ENCODE data around the gene REPS2.

GRCh38 chrX:16997313-16997712, 50.9 kb downstream of the REPS2 start:
- TF ChIP-seq EZH2 (IDR thresholded peaks at IDR 0.05; ENCODE audit: insufficient read depth, low read length), result no peak
- TF ChIP-seq CTCF (IDR thresholded peaks at IDR 0.05; ENCODE audit: insufficient read depth, low read depth, low read length), result no peak

Measured in astrocyte (in vitro differentiated cells and primary cell).